ENCODE data around the gene RIPOR2. TPM values are rescaled to one million over a fixed set of nuclear protein-coding genes. Genes with fewer than 3 reads are reported as not detected.
A peak's percentile ranks its signal among the peaks of the same experiment; 100 is the strongest.

RIPOR2 gene
- total RNA-seq, 2 experiments from 2014 or later, result 18.0 to 28.9 TPM

GRCh38 chr6:24780206-24780605 lies 155.6 kb downstream of the RIPOR2 start:
- no peaks in the 10 kb centered on the region for H3K9me3 ChIP-seq (ENCODE audit: low read length)
- H2AFZ ChIP-seq (ENCODE audit: low read length), result no peak overlapping the region
- POLR2A ChIA-PET, result interaction anchor here (1.3 kb wide), 1 partner anchor 11 kb away, joined by 3 read pairs; no protein-coding TSS in a partner anchor
- CTCF ChIA-PET (ENCODE audit: unreplicated experiment), result no interaction called here
- peaks cover 99% of the 10 kb centered on the region for H3K36me3 ChIP-seq (ENCODE audit: insufficient read depth, low read length)
- no peaks in the 10 kb centered on the region for H3K9me2 ChIP-seq (ENCODE audit: insufficient read depth, low read length)
- TF ChIP-seq, protein P1, sequence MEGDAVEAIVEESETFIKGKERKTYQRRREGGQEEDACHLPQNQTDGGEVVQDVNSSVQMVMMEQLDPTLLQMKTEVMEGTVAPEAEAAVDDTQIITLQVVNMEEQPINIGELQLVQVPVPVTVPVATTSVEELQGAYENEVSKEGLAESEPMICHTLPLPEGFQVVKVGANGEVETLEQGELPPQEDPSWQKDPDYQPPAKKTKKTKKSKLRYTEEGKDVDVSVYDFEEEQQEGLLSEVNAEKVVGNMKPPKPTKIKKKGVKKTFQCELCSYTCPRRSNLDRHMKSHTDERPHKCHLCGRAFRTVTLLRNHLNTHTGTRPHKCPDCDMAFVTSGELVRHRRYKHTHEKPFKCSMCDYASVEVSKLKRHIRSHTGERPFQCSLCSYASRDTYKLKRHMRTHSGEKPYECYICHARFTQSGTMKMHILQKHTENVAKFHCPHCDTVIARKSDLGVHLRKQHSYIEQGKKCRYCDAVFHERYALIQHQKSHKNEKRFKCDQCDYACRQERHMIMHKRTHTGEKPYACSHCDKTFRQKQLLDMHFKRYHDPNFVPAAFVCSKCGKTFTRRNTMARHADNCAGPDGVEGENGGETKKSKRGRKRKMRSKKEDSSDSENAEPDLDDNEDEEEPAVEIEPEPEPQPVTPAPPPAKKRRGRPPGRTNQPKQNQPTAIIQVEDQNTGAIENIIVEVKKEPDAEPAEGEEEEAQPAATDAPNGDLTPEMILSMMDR (conservative IDR thresholded peaks at IDR 0.05; ENCODE audit: low read length), result no peak
- TF ChIP-seq EZH2phosphoT487 (IDR thresholded peaks at IDR 0.05; ENCODE audit: borderline replicate concordance, low read depth, low read length), result no peak
- DNase-seq (ENCODE audit: low spot score), result no peak
- 0 out of 2 replicates have a peak overlapping the region, but pooled peaks have one; percentile 99 for H3K4me2 ChIP-seq (ENCODE audit: low read length)
- peaks cover 95% of the 10 kb centered on the region for H3K79me2 ChIP-seq (ENCODE audit: insufficient read depth, low read depth, low read length)
- H4K20me1 ChIP-seq (ENCODE audit: insufficient read depth, low read length), result peaks cover 46% of the 10 kb centered on the region
- no peak overlapping the region for H3K27ac ChIP-seq (ENCODE audit: low read depth, low read length, poor library complexity, severe bottlenecking)
- H3K4me3 ChIP-seq (ENCODE audit: low read depth, low read length, poor library complexity, severe bottlenecking), result no peak overlapping the region
- intact Hi-C loops (cut with micrococcal nuclease; ENCODE audit: unreplicated experiment), result no loop called here
- H3K4me1 ChIP-seq (ENCODE audit: insufficient read depth, low read length, poor library complexity, severe bottlenecking), result peaks cover 30% of the 10 kb centered on the region
- no TSS peak for BruUV-seq (replicated peaks)

DNA sequence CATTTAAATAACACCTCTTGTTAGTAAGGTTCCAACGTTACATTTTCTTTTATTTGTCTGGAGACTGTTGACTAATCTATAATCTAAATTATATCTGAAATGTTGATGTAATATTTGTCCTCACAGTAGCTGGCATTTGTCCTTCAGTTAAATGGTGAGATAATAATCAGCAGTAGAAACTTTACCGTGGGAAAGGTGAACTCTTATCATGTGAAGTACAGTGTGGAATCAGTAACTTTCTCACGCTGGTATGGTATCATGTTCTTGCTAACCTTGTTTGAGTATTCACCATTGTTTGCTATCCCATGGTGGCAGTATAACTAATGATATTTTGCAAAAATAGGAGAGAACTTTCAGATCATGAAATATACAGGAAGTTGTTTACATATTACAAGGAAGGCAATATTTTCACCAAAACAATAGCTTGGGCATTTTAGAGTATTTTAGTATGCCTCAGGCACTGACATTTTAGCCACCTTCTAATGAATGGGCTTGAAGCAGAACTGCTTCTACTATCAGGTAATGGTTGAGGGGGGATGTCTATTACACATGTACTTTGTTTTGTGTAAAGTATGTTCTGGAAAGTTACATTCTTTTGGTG lies 156.2 kb downstream of the RIPOR2 start:
- CTCF ChIA-PET (ENCODE audit: unreplicated experiment), result no interaction called here
- Histone ChIP-seq H3K4me3 (ENCODE audit: low read depth, low read length, poor library complexity, severe bottlenecking) (peak overlapping the region; percentile 95), H3K27ac (ENCODE audit: low read depth, low read length, poor library complexity, severe bottlenecking) (no peak overlapping the region), H3K79me2 (ENCODE audit: insufficient read depth, low read depth, low read length) (peaks cover 93% of the 10 kb centered on the region), H3K36me3 (ENCODE audit: insufficient read depth, low read length) (peaks cover 92% of the 10 kb centered on the region), H3K9me2 (ENCODE audit: insufficient read depth, low read length) (no peaks in the 10 kb centered on the region), H4K20me1 (ENCODE audit: insufficient read depth, low read length) (peaks cover 46% of the 10 kb centered on the region), H3K4me1 (ENCODE audit: insufficient read depth, low read length, poor library complexity, severe bottlenecking) (peaks cover 31% of the 10 kb centered on the region), H2AFZ (ENCODE audit: low read length) (no peak overlapping the region), H3K4me2 (ENCODE audit: low read length) (peak overlapping the region; percentile 99), H3K9me3 (ENCODE audit: low read length) (no peaks in the 10 kb centered on the region)
- no peak for DNase-seq (ENCODE audit: low spot score)
- TF ChIP-seq, protein P1 (conservative IDR thresholded peaks at IDR 0.05; ENCODE audit: low read length), result no peak; the same call in 1 of the 2 replicates
- no peak for TF ChIP-seq EZH2phosphoT487 (IDR thresholded peaks at IDR 0.05; ENCODE audit: borderline replicate concordance, low read depth, low read length)
- POLR2A ChIA-PET, result interaction anchor here (0.6 to 1.8 kb wide), 4 partner anchors 9 to 61 kb away, joined by 3 to 7 read pairs (median 4); partner anchors contain the start of gene C6orf62
- intact Hi-C loops (cut with micrococcal nuclease; ENCODE audit: unreplicated experiment), result loop anchor here (5.0 to 10.0 kb wide), 3 partner anchors 238 to 285 kb away; partner anchors contain the start of gene ALDH5A1
- BruUV-seq (replicated peaks), result no TSS peak

- no peak for DNase-seq (ENCODE audit: low spot score)
- Histone ChIP-seq H4K20me1 (ENCODE audit: insufficient read depth, low read length) (peaks cover 46% of the 10 kb centered on the region), H3K36me3 (ENCODE audit: insufficient read depth, low read length) (peaks cover 85% of the 10 kb centered on the region), H3K4me3 (ENCODE audit: low read depth, low read length, poor library complexity, severe bottlenecking) (peak overlapping the region; percentile 95), H3K9me3 (ENCODE audit: low read length) (no peaks in the 10 kb centered on the region), H3K27ac (ENCODE audit: low read depth, low read length, poor library complexity, severe bottlenecking) (no peak overlapping the region), H3K4me1 (ENCODE audit: insufficient read depth, low read length, poor library complexity, severe bottlenecking) (peaks cover 36% of the 10 kb centered on the region), H3K4me2 (ENCODE audit: low read length) (peak overlapping the region; percentile 99), H3K9me2 (ENCODE audit: insufficient read depth, low read length) (no peaks in the 10 kb centered on the region), H2AFZ (ENCODE audit: low read length) (no peak overlapping the region), H3K79me2 (ENCODE audit: insufficient read depth, low read depth, low read length) (peaks cover 88% of the 10 kb centered on the region)
- intact Hi-C loops (cut with micrococcal nuclease; ENCODE audit: unreplicated experiment), result loop anchor here (5.0 to 10.0 kb wide), 3 partner anchors 238 to 284 kb away; partner anchors contain the start of gene ALDH5A1
- ChIA-PET POLR2A (interaction anchor here (0.8 to 1.8 kb wide), 4 partner anchors 10 to 60 kb away, joined by 3 to 7 read pairs (median 4); partner anchors contain the start of gene C6orf62), CTCF (ENCODE audit: unreplicated experiment) (no interaction called here)
- no peak for TF ChIP-seq EZH2phosphoT487 (IDR thresholded peaks at IDR 0.05; ENCODE audit: borderline replicate concordance, low read depth, low read length)
- TF ChIP-seq, protein P1 (conservative IDR thresholded peaks at IDR 0.05; ENCODE audit: low read length), result no peak
- no TSS peak for BruUV-seq (replicated peaks)
Measured at GRCh38 chr6:24778878-24779277, 156.9 kb downstream of the RIPOR2 start.

Data from OCI-LY7 (cell line).